ENCODE results near the gene IQGAP3. TPM values are rescaled to one million over a fixed set of nuclear protein-coding genes. Genes with fewer than 3 reads are reported as not detected.

The IQGAP3 gene
- total and polyA plus RNA-seq, 4 donors: under 0.01 to 8.5 (median 0.43) TPM

DNA sequence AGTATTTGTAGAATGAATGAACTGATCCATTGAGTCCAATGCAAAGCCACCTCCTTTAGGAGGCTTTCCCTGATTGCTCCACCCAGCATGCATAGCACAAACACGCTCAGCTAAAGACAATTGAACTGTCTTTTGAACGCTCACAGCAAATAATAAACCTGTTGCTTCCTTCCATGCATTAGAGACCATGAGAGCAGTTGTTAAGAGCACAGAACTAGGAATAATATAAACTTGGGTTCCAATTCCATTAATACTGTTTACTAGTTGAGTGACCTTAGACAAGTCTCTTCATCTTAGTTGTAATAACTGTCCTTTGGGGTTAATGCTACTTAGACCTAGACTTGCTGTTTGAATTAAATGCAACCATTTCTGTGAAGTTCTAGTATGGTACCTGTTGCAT lies 65.9 kb downstream of the IQGAP3 start:
- TF ChIP-seq HNF4G (IDR thresholded peaks at IDR 0.05) (no peak), EGR1 (IDR thresholded peaks at IDR 0.05; ENCODE audit: low read depth in 2 of 2) (no peak), FOXA1 (IDR thresholded peaks at IDR 0.05) (no peak), YY1 (IDR thresholded peaks at IDR 0.05) (no peak), NR2F2 (IDR thresholded peaks at IDR 0.05) (no peak), SP1 (IDR thresholded peaks at IDR 0.05) (no peak), FOXA2 (IDR thresholded peaks at IDR 0.05) (no peak), TAF1 (conservative IDR thresholded peaks at IDR 0.05) (no peak), JUND (IDR thresholded peaks at IDR 0.05) (no peak), HNF4A (conservative IDR thresholded peaks at IDR 0.05) (no peak), GABPA (IDR thresholded peaks at IDR 0.05 in 1 of 2, conservative IDR thresholded peaks at IDR 0.05 in 1 of 2) (no peak), RXRA (IDR thresholded peaks at IDR 0.05) (no peak), RAD21 (IDR thresholded peaks at IDR 0.05) (no peak)
- TF ChIP-seq, protein P1, sequence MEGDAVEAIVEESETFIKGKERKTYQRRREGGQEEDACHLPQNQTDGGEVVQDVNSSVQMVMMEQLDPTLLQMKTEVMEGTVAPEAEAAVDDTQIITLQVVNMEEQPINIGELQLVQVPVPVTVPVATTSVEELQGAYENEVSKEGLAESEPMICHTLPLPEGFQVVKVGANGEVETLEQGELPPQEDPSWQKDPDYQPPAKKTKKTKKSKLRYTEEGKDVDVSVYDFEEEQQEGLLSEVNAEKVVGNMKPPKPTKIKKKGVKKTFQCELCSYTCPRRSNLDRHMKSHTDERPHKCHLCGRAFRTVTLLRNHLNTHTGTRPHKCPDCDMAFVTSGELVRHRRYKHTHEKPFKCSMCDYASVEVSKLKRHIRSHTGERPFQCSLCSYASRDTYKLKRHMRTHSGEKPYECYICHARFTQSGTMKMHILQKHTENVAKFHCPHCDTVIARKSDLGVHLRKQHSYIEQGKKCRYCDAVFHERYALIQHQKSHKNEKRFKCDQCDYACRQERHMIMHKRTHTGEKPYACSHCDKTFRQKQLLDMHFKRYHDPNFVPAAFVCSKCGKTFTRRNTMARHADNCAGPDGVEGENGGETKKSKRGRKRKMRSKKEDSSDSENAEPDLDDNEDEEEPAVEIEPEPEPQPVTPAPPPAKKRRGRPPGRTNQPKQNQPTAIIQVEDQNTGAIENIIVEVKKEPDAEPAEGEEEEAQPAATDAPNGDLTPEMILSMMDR (IDR thresholded peaks at IDR 0.05; ENCODE audit: low read depth, low read length, missing input control): no peak
- TF ChIP-seq, protein P2, sequence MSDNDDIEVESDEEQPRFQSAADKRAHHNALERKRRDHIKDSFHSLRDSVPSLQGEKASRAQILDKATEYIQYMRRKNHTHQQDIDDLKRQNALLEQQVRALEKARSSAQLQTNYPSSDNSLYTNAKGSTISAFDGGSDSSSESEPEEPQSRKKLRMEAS (IDR thresholded peaks at IDR 0.05): no peak
- TF ChIP-seq, protein P3, sequence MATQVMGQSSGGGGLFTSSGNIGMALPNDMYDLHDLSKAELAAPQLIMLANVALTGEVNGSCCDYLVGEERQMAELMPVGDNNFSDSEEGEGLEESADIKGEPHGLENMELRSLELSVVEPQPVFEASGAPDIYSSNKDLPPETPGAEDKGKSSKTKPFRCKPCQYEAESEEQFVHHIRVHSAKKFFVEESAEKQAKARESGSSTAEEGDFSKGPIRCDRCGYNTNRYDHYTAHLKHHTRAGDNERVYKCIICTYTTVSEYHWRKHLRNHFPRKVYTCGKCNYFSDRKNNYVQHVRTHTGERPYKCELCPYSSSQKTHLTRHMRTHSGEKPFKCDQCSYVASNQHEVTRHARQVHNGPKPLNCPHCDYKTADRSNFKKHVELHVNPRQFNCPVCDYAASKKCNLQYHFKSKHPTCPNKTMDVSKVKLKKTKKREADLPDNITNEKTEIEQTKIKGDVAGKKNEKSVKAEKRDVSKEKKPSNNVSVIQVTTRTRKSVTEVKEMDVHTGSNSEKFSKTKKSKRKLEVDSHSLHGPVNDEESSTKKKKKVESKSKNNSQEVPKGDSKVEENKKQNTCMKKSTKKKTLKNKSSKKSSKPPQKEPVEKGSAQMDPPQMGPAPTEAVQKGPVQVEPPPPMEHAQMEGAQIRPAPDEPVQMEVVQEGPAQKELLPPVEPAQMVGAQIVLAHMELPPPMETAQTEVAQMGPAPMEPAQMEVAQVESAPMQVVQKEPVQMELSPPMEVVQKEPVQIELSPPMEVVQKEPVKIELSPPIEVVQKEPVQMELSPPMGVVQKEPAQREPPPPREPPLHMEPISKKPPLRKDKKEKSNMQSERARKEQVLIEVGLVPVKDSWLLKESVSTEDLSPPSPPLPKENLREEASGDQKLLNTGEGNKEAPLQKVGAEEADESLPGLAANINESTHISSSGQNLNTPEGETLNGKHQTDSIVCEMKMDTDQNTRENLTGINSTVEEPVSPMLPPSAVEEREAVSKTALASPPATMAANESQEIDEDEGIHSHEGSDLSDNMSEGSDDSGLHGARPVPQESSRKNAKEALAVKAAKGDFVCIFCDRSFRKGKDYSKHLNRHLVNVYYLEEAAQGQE (IDR thresholded peaks at IDR 0.05): no peak
- TF ChIP-seq, protein P4, sequence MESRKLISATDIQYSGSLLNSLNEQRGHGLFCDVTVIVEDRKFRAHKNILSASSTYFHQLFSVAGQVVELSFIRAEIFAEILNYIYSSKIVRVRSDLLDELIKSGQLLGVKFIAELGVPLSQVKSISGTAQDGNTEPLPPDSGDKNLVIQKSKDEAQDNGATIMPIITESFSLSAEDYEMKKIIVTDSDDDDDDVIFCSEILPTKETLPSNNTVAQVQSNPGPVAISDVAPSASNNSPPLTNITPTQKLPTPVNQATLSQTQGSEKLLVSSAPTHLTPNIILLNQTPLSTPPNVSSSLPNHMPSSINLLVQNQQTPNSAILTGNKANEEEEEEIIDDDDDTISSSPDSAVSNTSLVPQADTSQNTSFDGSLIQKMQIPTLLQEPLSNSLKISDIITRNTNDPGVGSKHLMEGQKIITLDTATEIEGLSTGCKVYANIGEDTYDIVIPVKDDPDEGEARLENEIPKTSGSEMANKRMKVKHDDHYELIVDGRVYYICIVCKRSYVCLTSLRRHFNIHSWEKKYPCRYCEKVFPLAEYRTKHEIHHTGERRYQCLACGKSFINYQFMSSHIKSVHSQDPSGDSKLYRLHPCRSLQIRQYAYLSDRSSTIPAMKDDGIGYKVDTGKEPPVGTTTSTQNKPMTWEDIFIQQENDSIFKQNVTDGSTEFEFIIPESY (IDR thresholded peaks at IDR 0.05): no peak
- TF ChIP-seq, protein P5, sequence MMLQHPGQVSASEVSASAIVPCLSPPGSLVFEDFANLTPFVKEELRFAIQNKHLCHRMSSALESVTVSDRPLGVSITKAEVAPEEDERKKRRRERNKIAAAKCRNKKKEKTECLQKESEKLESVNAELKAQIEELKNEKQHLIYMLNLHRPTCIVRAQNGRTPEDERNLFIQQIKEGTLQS (IDR thresholded peaks at IDR 0.05): no peak
- Histone ChIP-seq H3K9ac (ENCODE audit: low read depth in 1 of 2, low read length in 2 of 2) (no peak overlapping the region), H3K36me3 (ENCODE audit: control insufficient read depth in 4 of 4, insufficient read depth in 3 of 4, low read depth in 1 of 4, low read length in 3 of 4) (no peaks in the 10 kb centered on the region), H3K4me1 (ENCODE audit: control insufficient read depth in 4 of 4, insufficient read depth in 4 of 4, low read length in 3 of 4) (peaks cover 4 to 23% (median 15%) of the 10 kb centered on the region in 4 donors), H3K27ac (ENCODE audit: low read depth in 1 of 2, low read length in 2 of 2) (no peak overlapping the region), H3K9me3 (ENCODE audit: control insufficient read depth in 4 of 4, low read length in 3 of 4) (no peaks in the 10 kb centered on the region), H3K27me3 (ENCODE audit: control insufficient read depth in 4 of 4, insufficient read depth in 4 of 4, low read length in 3 of 4) (no peaks in the 10 kb centered on the region), H3K4me3 (ENCODE audit: low read depth in 1 of 3, low read length in 3 of 3) (no peak overlapping the region)
- WGBS: 97% methylated on average over 2 of the region's 2 CpGs
- no peak for DNase-seq (ENCODE audit: low spot score)

Measured in liver (tissue), 9 donors.